WERI-Rb-1 (cell line): ENCODE measurements around the gene IL17REL.

ENCODE experiments used
- DNase-seq: peaks from one replicate; pipeline ENCODE4 v3.0.0-alpha.2; 2020
- H3K27ac ChIP-seq: fragments of 250-450 bp; sonication (Bioruptor Pico); 2 replicates; pipeline ENCODE4 v1.5.1; 2020; ENCODE audit warnings: mild to moderate bottlenecking, moderate library complexity
- H3K27me3 ChIP-seq: fragments of 250-450 bp; sonication (Bioruptor Pico); 2 replicates; pipeline ENCODE4 v1.5.1; 2021; ENCODE audit warnings: mild to moderate bottlenecking, low read depth, moderate library complexity; ENCODE audit not compliant: insufficient read depth, severe bottlenecking
- H3K36me3 ChIP-seq: fragments of 250-450 bp; sonication (Bioruptor Pico); 2 replicates; pipeline ENCODE4 v1.5.1; 2020; ENCODE audit warnings: mild to moderate bottlenecking, moderate library complexity
- H3K4me3 ChIP-seq: 2 replicates; pipeline ENCODE4 v1.5.1; 2011; ENCODE audit warnings: low read depth, mild to moderate bottlenecking, control low read depth, low read length
- H3K9me3 ChIP-seq: fragments of 250-450 bp; sonication (Bioruptor Pico); 2 replicates; pipeline ENCODE4 v1.5.1; 2021; ENCODE audit warnings: mild to moderate bottlenecking, moderate library complexity; ENCODE audit not compliant: severe bottlenecking
- TF ChIP-seq, protein P1 (sequence below): IDR thresholded peaks from 2 replicates; pipeline ENCODE4 v1.5.1; 2011; ENCODE audit warnings: low read depth, mild to moderate bottlenecking, control low read depth, inconsistent platforms, low read length

Gene IL17REL

GRCh38 chr22:49998718-49999062 is 13.9 kb downstream of the IL17REL start:
- Histone ChIP-seq H3K9me3 (no peaks in the 10 kb centered on the region), H3K4me3 (no peak overlapping the region), H3K36me3 (no peaks in the 10 kb centered on the region), H3K27ac (no peak overlapping the region), H3K27me3 (no peaks in the 10 kb centered on the region)
- TF ChIP-seq, protein P1, sequence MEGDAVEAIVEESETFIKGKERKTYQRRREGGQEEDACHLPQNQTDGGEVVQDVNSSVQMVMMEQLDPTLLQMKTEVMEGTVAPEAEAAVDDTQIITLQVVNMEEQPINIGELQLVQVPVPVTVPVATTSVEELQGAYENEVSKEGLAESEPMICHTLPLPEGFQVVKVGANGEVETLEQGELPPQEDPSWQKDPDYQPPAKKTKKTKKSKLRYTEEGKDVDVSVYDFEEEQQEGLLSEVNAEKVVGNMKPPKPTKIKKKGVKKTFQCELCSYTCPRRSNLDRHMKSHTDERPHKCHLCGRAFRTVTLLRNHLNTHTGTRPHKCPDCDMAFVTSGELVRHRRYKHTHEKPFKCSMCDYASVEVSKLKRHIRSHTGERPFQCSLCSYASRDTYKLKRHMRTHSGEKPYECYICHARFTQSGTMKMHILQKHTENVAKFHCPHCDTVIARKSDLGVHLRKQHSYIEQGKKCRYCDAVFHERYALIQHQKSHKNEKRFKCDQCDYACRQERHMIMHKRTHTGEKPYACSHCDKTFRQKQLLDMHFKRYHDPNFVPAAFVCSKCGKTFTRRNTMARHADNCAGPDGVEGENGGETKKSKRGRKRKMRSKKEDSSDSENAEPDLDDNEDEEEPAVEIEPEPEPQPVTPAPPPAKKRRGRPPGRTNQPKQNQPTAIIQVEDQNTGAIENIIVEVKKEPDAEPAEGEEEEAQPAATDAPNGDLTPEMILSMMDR: no peak
- DNase-seq: no peak

- no peak overlapping the region for H3K27ac ChIP-seq
- H3K27me3 ChIP-seq: no peaks in the 10 kb centered on the region
Measured at GRCh38 chr22:49997932-49998717, 14.4 kb downstream of the IL17REL start.

DNA sequence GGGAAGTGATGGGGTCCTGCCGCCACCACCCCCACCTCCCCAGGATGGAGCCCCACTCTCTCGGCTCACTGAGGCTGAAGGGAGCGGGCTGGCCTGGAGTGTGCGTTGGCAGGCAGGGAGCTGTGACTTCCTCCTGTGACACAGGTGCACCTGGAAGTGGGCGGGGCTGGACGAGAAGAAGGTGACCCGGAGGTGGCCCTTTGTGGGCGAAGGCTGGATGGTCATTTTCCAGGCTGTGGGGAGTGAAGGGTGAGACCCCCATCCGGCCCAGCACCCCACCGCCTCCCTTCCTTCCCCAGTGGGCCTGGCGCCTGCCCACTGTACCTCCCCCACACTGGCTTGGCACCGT is 15.3 kb downstream of the IL17REL start:
- DNase-seq: no peak
- Histone ChIP-seq H3K27ac (no peak overlapping the region), H3K36me3 (no peaks in the 10 kb centered on the region), H3K9me3 (no peaks in the 10 kb centered on the region), H3K4me3 (no peak overlapping the region), H3K27me3 (no peaks in the 10 kb centered on the region)
- TF ChIP-seq, protein P1: no peak

More at GRCh38 chr22:49997932-49998717, 14.4 kb downstream of the IL17REL start:
- no peaks in the 10 kb centered on the region for H3K36me3 ChIP-seq
- DNase-seq: no peak
- no peak overlapping the region for H3K4me3 ChIP-seq
- no peaks in the 10 kb centered on the region for H3K9me3 ChIP-seq
- TF ChIP-seq, protein P1: no peak

DNA sequence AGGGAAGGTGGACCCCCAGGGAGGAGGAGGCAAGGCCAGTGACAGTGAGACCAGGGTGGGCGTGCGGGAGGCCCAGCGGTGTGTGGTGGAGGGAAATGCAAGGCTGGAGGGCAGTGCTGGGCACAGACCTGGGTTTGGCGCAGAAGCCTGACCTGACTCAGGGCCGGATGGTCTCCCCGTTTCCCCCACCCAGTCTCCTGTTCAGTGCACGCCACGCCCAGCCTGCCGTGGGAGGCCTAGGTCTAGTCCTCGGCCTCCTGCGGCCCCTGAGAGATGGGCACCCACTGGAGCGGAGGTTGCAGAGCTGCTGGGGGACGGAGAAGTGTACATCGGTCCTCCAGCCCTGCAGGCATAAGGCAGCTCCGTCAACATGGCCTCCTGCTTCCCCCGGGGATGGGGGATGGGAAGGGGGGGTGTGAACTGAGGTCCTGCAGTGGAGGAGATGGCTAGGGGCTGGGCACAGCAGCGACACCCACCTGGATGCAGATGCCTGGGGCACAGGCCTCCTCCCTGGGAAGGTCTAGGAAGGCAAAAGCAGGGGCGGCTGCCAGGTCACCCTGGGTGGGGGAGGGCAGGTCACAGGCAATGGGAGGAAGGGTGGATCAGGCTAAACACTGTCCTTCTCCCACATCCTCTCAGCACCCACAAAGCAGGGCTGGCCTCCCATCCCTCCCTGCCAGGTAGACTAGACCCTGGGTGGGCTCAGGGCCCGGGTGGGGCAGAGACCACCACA is 15.9 kb downstream of the IL17REL start:
- Histone ChIP-seq H3K27ac (no peak overlapping the region), H3K9me3 (no peaks in the 10 kb centered on the region), H3K27me3 (no peaks in the 10 kb centered on the region), H3K4me3 (no peak overlapping the region), H3K36me3 (no peaks in the 10 kb centered on the region)
- TF ChIP-seq, protein P1: no peak
- no peak for DNase-seq

DNA sequence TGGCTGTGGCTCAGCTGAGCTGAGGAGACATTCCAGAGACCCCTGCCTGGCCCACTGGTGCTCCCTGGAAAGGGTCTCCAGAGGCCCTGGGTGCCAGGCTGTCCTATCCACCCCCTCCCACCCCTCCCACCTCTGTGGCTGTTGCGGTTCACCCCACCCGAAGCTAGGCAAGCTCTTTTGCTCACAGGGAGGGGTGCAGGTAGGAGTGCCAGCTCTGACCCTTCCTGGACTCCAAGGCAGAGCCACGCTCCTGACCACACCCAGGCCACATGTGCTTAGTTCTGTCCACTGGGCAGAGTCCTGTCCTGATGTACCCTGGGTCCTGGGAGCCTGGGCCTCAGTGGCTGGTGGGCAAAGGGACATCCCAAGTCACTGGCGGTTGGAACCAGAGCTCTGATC is 16.4 kb downstream of the IL17REL start:
- H3K27me3 ChIP-seq: no peaks in the 10 kb centered on the region
- H3K9me3 ChIP-seq: peaks cover 1% of the 10 kb centered on the region
- H3K4me3 ChIP-seq: no peak overlapping the region
- TF ChIP-seq, protein P1: no peak
- H3K27ac ChIP-seq: no peak overlapping the region
- no peaks in the 10 kb centered on the region for H3K36me3 ChIP-seq
- no peak for DNase-seq
